ENCODE data around the gene KRTAP10-1. TPM values are rescaled to one million over a fixed set of nuclear protein-coding genes. Genes with fewer than 3 reads are reported as not detected.

KRTAP10-1 gene
- total RNA-seq, 1 experiment from 2014 or later: not detected

- Histone ChIP-seq H3T11ph (ENCODE audit: low read length) (no peak overlapping the region), H2BK12ac (ENCODE audit: insufficient read length, low read depth, low read length) (no peak overlapping the region), H2BK5ac (ENCODE audit: insufficient read length, low read length) (no peak overlapping the region), H3K9me3 (ENCODE audit: control insufficient read depth, low read depth, low read length) (no peaks in the 10 kb centered on the region), H3K4me1 (ENCODE audit: insufficient read depth, low read length) (no peaks in the 10 kb centered on the region), H2AK5ac (ENCODE audit: insufficient read length, low read length) (no peak overlapping the region), H3K14ac (ENCODE audit: insufficient read depth, low read length) (no peak overlapping the region), H3K23ac (ENCODE audit: insufficient read length, low read depth, low read length) (no peak overlapping the region), H3K27ac (ENCODE audit: insufficient read length, low read depth, low read length) (no peak overlapping the region), H3K9ac (ENCODE audit: extremely low read depth, insufficient read length, low read length) (no peak overlapping the region), H4K8ac (replicated peaks; ENCODE audit: insufficient read length, low read depth, low read length) (no peak overlapping the region), H3K4me2 (ENCODE audit: insufficient read depth, insufficient read length, low read length) (no peak overlapping the region), H2AFZ (ENCODE audit: low read length) (no peak overlapping the region), H2BK120ac (ENCODE audit: low read depth, low read length, poor library complexity, severe bottlenecking) (no peak overlapping the region), H3K18ac (ENCODE audit: insufficient read length, low read depth, low read length) (no peak overlapping the region), H4K91ac (ENCODE audit: insufficient read length, low read depth, low read length) (no peak overlapping the region), H4K20me1 (ENCODE audit: control insufficient read depth, insufficient read depth, insufficient read length) (no peaks in the 10 kb centered on the region), H4K5ac (ENCODE audit: insufficient read length, low read depth, low read length) (no peak overlapping the region), H3K79me1 (ENCODE audit: insufficient read depth, low read depth, low read length, poor library complexity, severe bottlenecking) (no peaks in the 10 kb centered on the region), H3K27me3 (ENCODE audit: insufficient read depth, low read length) (no peaks in the 10 kb centered on the region), H3K23me2 (ENCODE audit: insufficient read length, low read depth, low read length, poor library complexity, severe bottlenecking) (no peaks in the 10 kb centered on the region), H2BK20ac (ENCODE audit: low read depth, low read length, poor library complexity, severe bottlenecking) (no peak overlapping the region), H3K56ac (ENCODE audit: insufficient read length, low read depth, low read length) (no peak overlapping the region), H2BK15ac (ENCODE audit: low read depth, low read length) (no peak overlapping the region), H3K4ac (ENCODE audit: low read depth, low read length) (no peak overlapping the region), H3K79me2 (ENCODE audit: insufficient read depth, low read length) (no peaks in the 10 kb centered on the region)
- peaks cover 14% of the 10 kb centered on the region for H3K27me3 Mint-ChIP-seq (ENCODE audit: low read depth)
- TF ChIP-seq CTCF (conservative IDR thresholded peaks at IDR 0.05): no peak
- H3K4me1 Mint-ChIP-seq: peaks cover 4 to 8% of the 10 kb centered on the region in 2 experiments; a peak in 2 of 4 replicates
- H3K36me3 Mint-ChIP-seq (ENCODE audit: insufficient read depth in 1 of 3, low read depth in 3 of 3): peaks cover 2 to 8% (median 4%) of the 10 kb centered on the region in 3 experiments; a peak in 4 of 7 replicates
- no peaks in the 10 kb centered on the region for H3K9me3 Mint-ChIP-seq
- H3K4me3 Mint-ChIP-seq: no peak overlapping the region
- WGBS (ENCODE audit: extremely low coverage, insufficient read length, low lambda C conversion rate): no CpG with 5 or more reads among the region's 22 CpGs
- no peak for DNase-seq
- H3K27ac Mint-ChIP-seq: no peak overlapping the region
Observed at GRCh38 chr21:44521301-44521927, 18.6 kb downstream of the KRTAP10-1 start.
